HEK293T (cell line): Measurements from ENCODE around the gene FKBP5.

Source experiments
- CTCF ChIA-PET: fragments of 350-600 bp; formaldehyde crosslinking; extraction: SDS; loops from one replicate; lab custom pipeline; 2021; ENCODE audit warnings: antibody characterized with exemption, inconsistent platforms; lab: Yijun Ruan, JAX
- POLR2A ChIA-PET: fragments of 350-600 bp; formaldehyde crosslinking; extraction: SDS; loops from one replicate; lab custom pipeline; 2020; ENCODE audit warnings: antibody characterized with exemption, inconsistent platforms; lab: Yijun Ruan, JAX
- DNase-seq: peaks from one replicate; pipeline ENCODE4 v3.0.0; 2012; ENCODE audit warnings: mixed read lengths; ENCODE audit errors: extremely low spot score
- ARNT ChIP-seq: fragments of 450-650 bp; IDR thresholded peaks from 2 replicates; pipeline ENCODE4 v1.6.1; 2017; ENCODE audit warnings: mild to moderate bottlenecking
- BHLHE40 ChIP-seq: fragments of 450-650 bp; IDR thresholded peaks from 2 replicates; pipeline ENCODE4 v1.6.1; 2016; ENCODE audit warnings: mild to moderate bottlenecking, moderate library complexity, borderline replicate concordance
- CTBP1 ChIP-seq: fragments of 450-650 bp; IDR thresholded peaks from 2 replicates; pipeline ENCODE4 v1.6.1; 2016; ENCODE audit warnings: borderline replicate concordance
- ELF4 ChIP-seq: fragments of 450-650 bp; IDR thresholded peaks from 2 replicates; pipeline ENCODE4 v1.6.1; 2017; ENCODE audit warnings: antibody characterized with exemption
- FOXA1 ChIP-seq: fragments of 450-650 bp; IDR thresholded peaks from 2 replicates; pipeline ENCODE4 v1.6.1; 2016; ENCODE audit warnings: mild to moderate bottlenecking
- FOXK2 ChIP-seq: fragments of 450-650 bp; IDR thresholded peaks from 2 replicates; pipeline ENCODE4 v1.6.1; 2016; ENCODE audit warnings: mild to moderate bottlenecking
- FOXM1 ChIP-seq: fragments of 450-650 bp; IDR thresholded peaks from 2 replicates; pipeline ENCODE4 v1.6.1; 2017; ENCODE audit warnings: mild to moderate bottlenecking, borderline replicate concordance
- HDGF ChIP-seq: fragments of 450-650 bp; IDR thresholded peaks from 2 replicates; pipeline ENCODE4 v1.6.1; 2017; ENCODE audit warnings: antibody characterized with exemption, borderline replicate concordance
- L3MBTL2 ChIP-seq: fragments of 450-650 bp; conservative IDR thresholded peaks from 2 replicates; pipeline ENCODE4 v1.6.1; 2016; ENCODE audit warnings: mild to moderate bottlenecking
- LEF1 ChIP-seq: fragments of 450-650 bp; IDR thresholded peaks from 2 replicates; pipeline ENCODE4 v1.6.1; 2017; ENCODE audit warnings: mild to moderate bottlenecking, borderline replicate concordance
- NFRKB ChIP-seq: fragments of 450-650 bp; IDR thresholded peaks from 2 replicates; pipeline ENCODE4 v1.6.1; 2016; ENCODE audit warnings: mild to moderate bottlenecking, moderate library complexity
- SP1 ChIP-seq: fragments of 450-650 bp; IDR thresholded peaks from 2 replicates; pipeline ENCODE4 v1.6.1; 2017
- SUZ12 ChIP-seq: fragments of 450-650 bp; IDR thresholded peaks from 2 replicates; pipeline ENCODE4 v1.6.1; 2016; ENCODE audit warnings: mild to moderate bottlenecking
- TARDBP ChIP-seq: fragments of 450-650 bp; IDR thresholded peaks from 2 replicates; pipeline ENCODE4 v1.6.1; 2016
- ZNF384 ChIP-seq: fragments of 450-650 bp; IDR thresholded peaks from 2 replicates; pipeline ENCODE4 v1.6.1; 2016
- TF ChIP-seq, protein P1 (sequence below): fragments of 450-650 bp; IDR thresholded peaks from 2 replicates; pipeline ENCODE4 v1.6.1; 2016

The FKBP5 gene

DNA sequence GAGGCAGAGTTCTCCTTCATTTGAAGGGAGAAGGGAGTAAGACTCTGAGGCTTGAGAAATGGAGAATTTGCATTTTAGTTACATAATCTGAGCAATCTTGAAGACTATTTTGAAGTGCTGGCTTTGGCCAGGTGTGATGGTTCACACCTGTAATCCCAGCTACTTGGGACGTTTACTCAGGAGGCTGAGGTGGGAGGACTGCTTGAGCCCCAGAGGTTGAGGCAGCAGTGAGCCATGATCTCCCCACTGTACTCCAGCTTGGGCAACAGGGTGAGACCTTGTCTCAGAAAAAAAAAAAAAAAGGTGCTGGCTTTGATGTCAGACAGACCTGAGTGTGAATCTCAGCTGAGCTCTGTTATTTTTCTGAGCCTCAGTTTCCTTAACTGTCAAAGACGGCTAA is 35.8 kb upstream of the FKBP5 start:
- TF ChIP-seq HDGF = no peak
- TF ChIP-seq ZNF384 = no peak
- no peak for TF ChIP-seq TARDBP
- no peak for TF ChIP-seq FOXK2
- no peak for TF ChIP-seq SP1
- no peak for TF ChIP-seq CTBP1
- TF ChIP-seq SUZ12 = no peak
- TF ChIP-seq LEF1 = no peak
- no peak for TF ChIP-seq ARNT
- TF ChIP-seq BHLHE40 = no peak
- TF ChIP-seq NFRKB = no peak
- TF ChIP-seq, protein P1, sequence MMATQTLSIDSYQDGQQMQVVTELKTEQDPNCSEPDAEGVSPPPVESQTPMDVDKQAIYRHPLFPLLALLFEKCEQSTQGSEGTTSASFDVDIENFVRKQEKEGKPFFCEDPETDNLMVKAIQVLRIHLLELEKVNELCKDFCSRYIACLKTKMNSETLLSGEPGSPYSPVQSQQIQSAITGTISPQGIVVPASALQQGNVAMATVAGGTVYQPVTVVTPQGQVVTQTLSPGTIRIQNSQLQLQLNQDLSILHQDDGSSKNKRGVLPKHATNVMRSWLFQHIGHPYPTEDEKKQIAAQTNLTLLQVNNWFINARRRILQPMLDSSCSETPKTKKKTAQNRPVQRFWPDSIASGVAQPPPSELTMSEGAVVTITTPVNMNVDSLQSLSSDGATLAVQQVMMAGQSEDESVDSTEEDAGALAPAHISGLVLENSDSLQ = no peak
- TF ChIP-seq FOXA1 = no peak
- TF ChIP-seq ELF4 = no peak
- TF ChIP-seq FOXM1 = no peak
- CTCF ChIA-PET = no interaction called here
- POLR2A ChIA-PET = no interaction called here
- DNase-seq = no peak

- ChIA-PET CTCF (no interaction called here), POLR2A (interaction anchor here (0.6 kb wide), 1 partner anchor 23 kb away, joined by 3 read pairs; no protein-coding TSS in a partner anchor)
- no peak for TF ChIP-seq ZNF384
- no peak for TF ChIP-seq NFRKB
- no peak for TF ChIP-seq FOXM1
- TF ChIP-seq FOXA1 = no peak
- TF ChIP-seq, protein P1 = no peak
- no peak for TF ChIP-seq HDGF
- TF ChIP-seq ARNT = no peak
- TF ChIP-seq LEF1 = no peak
- TF ChIP-seq L3MBTL2 = no peak
- TF ChIP-seq BHLHE40 = no peak
- no peak for DNase-seq
Observed at GRCh38 chr6:35724059-35724458, 35.3 kb upstream of the FKBP5 start.

DNA sequence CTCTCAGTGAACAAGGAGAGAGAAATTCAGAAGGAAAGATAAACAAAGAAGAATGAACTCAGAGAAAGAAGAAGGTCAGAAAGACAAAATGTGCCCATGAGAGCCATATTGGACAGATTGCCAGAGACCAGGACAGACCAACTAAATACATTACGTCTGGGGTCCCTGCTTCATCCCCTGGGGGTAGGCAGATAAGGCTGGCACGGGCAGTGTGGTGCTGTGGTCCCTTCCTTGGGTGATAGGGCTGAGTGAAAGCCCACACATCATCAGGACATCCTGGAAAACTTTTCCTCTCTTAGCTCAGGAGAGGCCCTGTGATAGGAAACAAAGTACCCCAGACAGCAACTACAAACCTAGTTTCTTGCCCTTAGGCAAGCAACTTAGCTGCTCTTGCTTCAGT is 34.9 kb upstream of the FKBP5 start:
- TF ChIP-seq SP1 (no peak), FOXK2 (no peak), L3MBTL2 (no peak)
- POLR2A ChIA-PET = interaction anchor here (0.6 kb wide), 1 partner anchor 23 kb away, joined by 3 read pairs; no protein-coding TSS in a partner anchor
- no peak for DNase-seq
- CTCF ChIA-PET = interaction anchor here (0.6 kb wide), 1 partner anchor 12 kb away, joined by 3 read pairs; no protein-coding TSS in a partner anchor

DNA sequence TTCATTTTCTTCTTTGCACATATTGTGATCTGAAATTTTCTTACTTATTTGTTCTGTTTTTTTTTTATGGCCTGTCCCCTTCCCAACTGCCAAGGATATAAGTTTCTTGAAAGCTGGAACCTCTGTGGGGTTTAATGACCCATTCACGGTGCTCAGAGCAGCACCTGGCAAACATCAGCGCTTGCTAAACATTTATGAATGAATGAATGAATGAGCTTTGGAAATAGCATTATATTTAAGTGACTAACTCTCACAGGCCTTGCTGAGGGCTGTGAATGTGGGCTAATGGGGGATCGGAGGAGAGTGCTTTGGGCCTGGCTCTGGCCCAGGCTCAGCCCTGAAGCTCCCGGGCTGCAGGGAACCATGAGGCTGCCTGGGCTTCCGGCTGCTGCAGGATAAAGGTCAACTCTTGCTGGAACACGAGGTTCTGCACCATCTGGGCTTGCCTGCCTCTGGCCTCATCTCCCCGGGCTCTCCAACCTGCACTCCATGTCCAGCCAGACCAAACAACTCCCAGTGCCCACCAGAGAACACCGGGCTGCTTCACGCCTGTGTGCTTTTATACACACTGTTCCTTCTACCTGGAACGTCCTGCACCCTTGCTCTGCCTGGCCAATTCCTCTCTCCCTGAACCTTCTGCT is 33.5 kb upstream of the FKBP5 start:
- POLR2A ChIA-PET = no interaction called here
- no peak for DNase-seq
- CTCF ChIA-PET = no interaction called here
- no peak for TF ChIP-seq LEF1
- TF ChIP-seq FOXA1 = no peak
- no peak for TF ChIP-seq FOXK2
- TF ChIP-seq HDGF = no peak
- TF ChIP-seq SP1 = no peak
- TF ChIP-seq CTBP1 = no peak

- TF ChIP-seq, protein P1 = peak; percentile 34; the same call in 1 of the 2 replicates
- TF ChIP-seq SUZ12 = no peak
- ChIA-PET CTCF (no interaction called here), POLR2A (interaction anchor here (1.5 kb wide), 1 partner anchor 12 kb away, joined by 5 read pairs; no protein-coding TSS in a partner anchor)
- DNase-seq = peak; percentile 14
Observed at GRCh38 chr6:35719830-35720733, 31.4 kb upstream of the FKBP5 start.

GRCh38 chr6:35719404-35719829 is 30.7 kb upstream of the FKBP5 start:
- DNase-seq = peak; percentile 5
- TF ChIP-seq FOXK2 = no peak
- no peak for TF ChIP-seq SUZ12
- no peak for TF ChIP-seq SP1
- TF ChIP-seq FOXA1 = no peak
- no peak for TF ChIP-seq ZNF384
- TF ChIP-seq ARNT = no peak
- TF ChIP-seq BHLHE40 = no peak
- TF ChIP-seq ELF4 = no peak
- POLR2A ChIA-PET = interaction anchor here (1.5 kb wide), 1 partner anchor 13 kb away, joined by 5 read pairs; no protein-coding TSS in a partner anchor
- CTCF ChIA-PET = no interaction called here
